ENCODE data around the gene SLC44A2. TPM values are rescaled to one million over a fixed set of nuclear protein-coding genes. Genes with fewer than 3 reads are reported as not detected.
A peak's percentile ranks its signal among the peaks of the same experiment; 100 is the strongest.

Gene SLC44A2
- total RNA-seq, 3 donors from 2014 or later: 90.0 to 179 (median 116) TPM

- Histone ChIP-seq H3K4me1 (ENCODE audit: low read depth) (peaks cover 5% of the 10 kb centered on the region), H3K36me3 (ENCODE audit: low read depth) (peaks cover 4% of the 10 kb centered on the region), H3K9me3 (no peaks in the 10 kb centered on the region), H3K4me3 (no peak overlapping the region)
- DNase-seq: peak in 2 of 3 donors; percentile 43 to 46
- intact Hi-C loops (cut with DNase I, micrococcal nuclease): loop anchor here (5.0 kb wide), 1 partner anchor 58 kb away; no protein-coding TSS in a partner anchor
- TF ChIP-seq CTCF (IDR thresholded peaks at IDR 0.05): no peak
- ATAC-seq: peak; percentile 50
These were observed 15.0 kb downstream of the SLC44A2 start for GRCh38 chr19:10640361-10640760.

GRCh38 chr19:10641248-10641647 lies 15.9 kb downstream of the SLC44A2 start:
- ATAC-seq (no peak), DNase-seq (no peak)
- H3K36me3 ChIP-seq (ENCODE audit: low read depth): peaks cover 4% of the 10 kb centered on the region
- no peak for TF ChIP-seq CTCF (IDR thresholded peaks at IDR 0.05)
- intact Hi-C loops (cut with DNase I, micrococcal nuclease): loop anchor here (5.0 kb wide), 1 partner anchor 59 kb away; no protein-coding TSS in a partner anchor
- H3K4me1 ChIP-seq (ENCODE audit: low read depth): peaks cover 5% of the 10 kb centered on the region
- H3K4me3 ChIP-seq: no peak overlapping the region
- H3K9me3 ChIP-seq: no peaks in the 10 kb centered on the region

- DNase-seq (no peak), ATAC-seq (no peak)
- intact Hi-C loops (cut with DNase I, micrococcal nuclease): loop anchor here (5.0 kb wide), 1 partner anchor 60 kb away; no protein-coding TSS in a partner anchor
- no peak overlapping the region for H3K4me3 ChIP-seq
- peaks cover 5% of the 10 kb centered on the region for H3K4me1 ChIP-seq (ENCODE audit: low read depth)
- TF ChIP-seq CTCF (IDR thresholded peaks at IDR 0.05): no peak
- H3K36me3 ChIP-seq (ENCODE audit: low read depth): peaks cover 1% of the 10 kb centered on the region
- H3K9me3 ChIP-seq: no peaks in the 10 kb centered on the region
These were observed 17.3 kb downstream of the SLC44A2 start for GRCh38 chr19:10642473-10643171.

- no peak for TF ChIP-seq CTCF (IDR thresholded peaks at IDR 0.05)
- Histone ChIP-seq H3K36me3 (ENCODE audit: low read depth) (no peaks in the 10 kb centered on the region), H3K4me3 (no peak overlapping the region), H3K9me3 (no peaks in the 10 kb centered on the region), H3K4me1 (ENCODE audit: low read depth) (peaks cover 5% of the 10 kb centered on the region)
- intact Hi-C loops (cut with DNase I, micrococcal nuclease): loop anchor here (5.0 kb wide), 1 partner anchor 61 kb away; no protein-coding TSS in a partner anchor
- ATAC-seq (no peak), DNase-seq (no peak)
These were observed 18.0 kb downstream of the SLC44A2 start for GRCh38 chr19:10643172-10643967.

GRCh38 chr19:10643968-10644259 lies 18.6 kb downstream of the SLC44A2 start:
- intact Hi-C loops (cut with DNase I, micrococcal nuclease): loop anchor here (5.0 kb wide), 1 partner anchor 62 kb away; no protein-coding TSS in a partner anchor
- H3K4me1 ChIP-seq (ENCODE audit: low read depth): peaks cover 5% of the 10 kb centered on the region
- ATAC-seq (no peak), DNase-seq (no peak)
- H3K4me3 ChIP-seq: no peak overlapping the region
- no peak for TF ChIP-seq CTCF (IDR thresholded peaks at IDR 0.05)
- no peaks in the 10 kb centered on the region for H3K36me3 ChIP-seq (ENCODE audit: low read depth)
- H3K9me3 ChIP-seq: no peaks in the 10 kb centered on the region
